HL-60 (cell line): ENCODE measurements around the gene CCR4.

Experiments used
- DNase-seq, 2 experiments: peaks; one replicate each; pipeline ENCODE4 v3.0.0-alpha.2; 2010 to 2020; ENCODE audit warnings: low read depth in 1 of 2, low spot score in 1 of 2
- H3K27ac ChIP-seq: fragments of 250-450 bp; sonication (Bioruptor Pico); replicated peaks from 2 replicates; pipeline ENCODE4 v1.5.1; 2020; ENCODE audit warnings: mild to moderate bottlenecking, moderate library complexity
- H3K27me3 ChIP-seq: fragments of 250-450 bp; sonication (Bioruptor Pico); 2 replicates; pipeline ENCODE4 v1.5.1; 2021; ENCODE audit warnings: mild to moderate bottlenecking, moderate library complexity; ENCODE audit not compliant: insufficient read depth, poor library complexity, severe bottlenecking
- H3K4me3 ChIP-seq: replicated peaks from 2 replicates; pipeline ENCODE4 v1.5.1; 2011; ENCODE audit warnings: mild to moderate bottlenecking, control low read depth, low read length; ENCODE audit not compliant: insufficient read depth
- GABPA ChIP-seq: IDR thresholded peaks from 2 replicates; pipeline ENCODE4 v1.6.1; 2012; ENCODE audit warnings: low read depth
- POLR2AphosphoS5 ChIP-seq: IDR thresholded peaks from 2 replicates; pipeline ENCODE4 v1.6.1; 2012; ENCODE audit warnings: low read depth
- REST ChIP-seq: IDR thresholded peaks from 2 replicates; pipeline ENCODE4 v1.6.1; 2012; ENCODE audit warnings: low read depth; ENCODE audit not compliant: insufficient replicate concordance
- SPI1 ChIP-seq: IDR thresholded peaks from 2 replicates; pipeline ENCODE4 v1.6.1; 2012; ENCODE audit warnings: low read depth, mild to moderate bottlenecking, borderline replicate concordance
- TF ChIP-seq, protein P1 (sequence below): IDR thresholded peaks from one replicate; pipeline ENCODE4 v1.5.1; 2011; ENCODE audit warnings: low read length, control low read depth, inconsistent platforms; ENCODE audit not compliant: insufficient read depth

The CCR4 gene

GRCh38 chr3:32972482-32973146 lies 21.2 kb downstream of the CCR4 start:
- TF ChIP-seq SPI1 = no peak
- TF ChIP-seq, protein P1, sequence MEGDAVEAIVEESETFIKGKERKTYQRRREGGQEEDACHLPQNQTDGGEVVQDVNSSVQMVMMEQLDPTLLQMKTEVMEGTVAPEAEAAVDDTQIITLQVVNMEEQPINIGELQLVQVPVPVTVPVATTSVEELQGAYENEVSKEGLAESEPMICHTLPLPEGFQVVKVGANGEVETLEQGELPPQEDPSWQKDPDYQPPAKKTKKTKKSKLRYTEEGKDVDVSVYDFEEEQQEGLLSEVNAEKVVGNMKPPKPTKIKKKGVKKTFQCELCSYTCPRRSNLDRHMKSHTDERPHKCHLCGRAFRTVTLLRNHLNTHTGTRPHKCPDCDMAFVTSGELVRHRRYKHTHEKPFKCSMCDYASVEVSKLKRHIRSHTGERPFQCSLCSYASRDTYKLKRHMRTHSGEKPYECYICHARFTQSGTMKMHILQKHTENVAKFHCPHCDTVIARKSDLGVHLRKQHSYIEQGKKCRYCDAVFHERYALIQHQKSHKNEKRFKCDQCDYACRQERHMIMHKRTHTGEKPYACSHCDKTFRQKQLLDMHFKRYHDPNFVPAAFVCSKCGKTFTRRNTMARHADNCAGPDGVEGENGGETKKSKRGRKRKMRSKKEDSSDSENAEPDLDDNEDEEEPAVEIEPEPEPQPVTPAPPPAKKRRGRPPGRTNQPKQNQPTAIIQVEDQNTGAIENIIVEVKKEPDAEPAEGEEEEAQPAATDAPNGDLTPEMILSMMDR = no peak
- TF ChIP-seq GABPA = no peak
- TF ChIP-seq POLR2AphosphoS5 = no peak
- no peak for TF ChIP-seq REST
- no peaks in the 10 kb centered on the region for H3K27me3 ChIP-seq
- H3K27ac ChIP-seq = no peak overlapping the region
- DNase-seq = no peak
- no peak overlapping the region for H3K4me3 ChIP-seq

- TF ChIP-seq SPI1 (no peak), GABPA (no peak), POLR2AphosphoS5 (no peak), REST (no peak)
- TF ChIP-seq, protein P1 = no peak
Measured at GRCh38 chr3:32973982-32974381, 22.5 kb downstream of the CCR4 start.

GRCh38 chr3:32975891-32976595 lies 24.6 kb downstream of the CCR4 start:
- Histone ChIP-seq H3K4me3 (no peak overlapping the region), H3K27me3 (no peaks in the 10 kb centered on the region), H3K27ac (no peak overlapping the region)
- no peak for TF ChIP-seq POLR2AphosphoS5
- TF ChIP-seq, protein P1 = no peak
- no peak for TF ChIP-seq GABPA
- DNase-seq = no peak

More at GRCh38 chr3:32973982-32974381, 22.5 kb downstream of the CCR4 start:
- no peak overlapping the region for H3K27ac ChIP-seq
- H3K4me3 ChIP-seq = no peak overlapping the region
- H3K27me3 ChIP-seq = no peaks in the 10 kb centered on the region
- no peak for DNase-seq
